NK-92 (cell line): ENCODE data around the gene EML4.
"Not testable (repeated sequence)": the region's sequence is repeated elsewhere in the genome, so short reads cannot be mapped to it uniquely, and the experiment has no call there.

Experiments
- DNase-seq: peaks from one replicate; lab custom pipeline; 2025; ENCODE audit not compliant: unreplicated experiment; lab: John Stamatoyannopoulos, UW

The EML4 gene

GRCh38 chr2:42342795-42343241 lies 173.7 kb downstream of the EML4 start:
- DNase-seq, result no peak

GRCh38 chr2:42345986-42346385 lies 176.8 kb downstream of the EML4 start:
- no peak for DNase-seq

GRCh38 chr2:42346856-42347255 lies 177.7 kb downstream of the EML4 start:
- DNase-seq, result not testable (repeated sequence)

GRCh38 chr2:42347518-42347917 lies 178.4 kb downstream of the EML4 start:
- not testable (repeated sequence) for DNase-seq

GRCh38 chr2:42348113-42348805 lies 179.1 kb downstream of the EML4 start:
- DNase-seq, result no peak

GRCh38 chr2:42350434-42351063 lies 181.4 kb downstream of the EML4 start:
- DNase-seq, result no peak

DNA sequence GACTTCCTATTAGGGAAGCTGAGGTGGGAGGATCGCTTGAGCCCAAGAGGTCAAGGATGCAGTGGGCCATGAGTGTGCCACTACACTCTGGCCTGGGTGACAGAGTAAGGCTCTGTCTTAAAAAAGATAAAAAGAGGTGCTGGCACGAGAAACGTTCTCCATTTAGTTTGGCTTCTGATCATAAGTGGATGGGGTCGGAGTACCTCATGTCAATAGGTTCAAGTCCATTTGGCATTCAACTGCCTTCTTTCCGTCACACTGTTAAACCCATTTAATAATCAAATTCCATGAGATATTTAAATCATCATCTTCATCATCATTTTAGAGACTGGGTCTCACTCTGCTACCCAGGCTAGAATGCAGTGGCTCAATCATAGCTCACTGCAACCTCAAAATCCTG lies 182.7 kb downstream of the EML4 start:
- no peak for DNase-seq

- DNase-seq, result no peak
Observed at GRCh38 chr2:42353792-42354429, 184.8 kb downstream of the EML4 start.

DNA sequence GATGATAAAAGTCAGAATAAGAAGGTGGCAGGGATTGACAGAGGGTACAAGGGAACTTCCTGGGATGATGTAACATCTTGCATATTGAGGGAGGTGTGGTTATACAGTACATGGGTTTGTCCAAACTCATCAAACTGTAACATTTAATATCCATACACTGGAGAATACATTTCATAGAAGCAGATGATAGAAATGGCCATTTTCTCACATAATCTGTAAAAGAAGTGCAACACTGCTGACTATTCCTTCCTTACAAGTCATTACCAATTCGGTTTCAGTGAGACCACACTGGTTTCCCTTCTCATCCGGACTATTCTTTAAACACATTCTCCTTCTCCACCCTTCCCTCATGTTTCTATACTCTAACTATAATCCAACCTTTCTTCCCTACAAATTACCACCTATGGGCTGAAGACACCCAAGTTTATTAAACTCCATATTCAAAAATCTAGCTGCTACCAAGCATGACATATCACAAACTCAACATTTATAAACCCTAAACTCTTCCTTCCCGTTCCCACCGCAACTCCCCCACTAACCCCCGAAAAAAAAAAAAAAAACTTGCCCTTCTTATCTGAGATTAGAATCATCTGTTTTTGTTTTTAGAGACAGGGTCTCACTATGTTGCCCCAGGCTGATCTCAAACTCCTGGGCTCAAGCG lies 190.3 kb downstream of the EML4 start:
- no peak for DNase-seq

DNA sequence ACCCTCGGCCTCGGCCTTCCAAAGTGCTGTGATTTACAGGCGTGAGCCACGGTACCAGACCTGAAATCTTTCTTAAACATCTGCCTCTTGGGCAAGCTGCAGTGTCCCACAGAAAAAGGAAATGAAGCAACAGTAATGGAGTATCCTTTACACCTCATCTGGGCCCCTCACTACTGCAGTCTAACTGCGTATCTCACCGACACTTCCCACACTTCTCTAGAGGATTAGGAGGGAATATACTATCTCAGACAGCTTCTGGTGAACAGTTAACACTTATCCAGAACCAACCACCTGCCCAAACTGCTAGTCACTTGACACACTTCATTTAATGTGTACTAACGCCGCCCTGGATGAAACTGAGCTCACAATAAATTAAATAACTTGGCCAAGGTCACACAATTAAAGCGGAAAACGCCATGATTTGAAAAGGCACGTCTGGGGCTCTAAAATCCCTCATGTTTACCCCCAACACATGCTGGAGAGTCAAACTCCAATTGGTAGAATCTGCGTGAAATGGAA lies 190.9 kb downstream of the EML4 start:
- DNase-seq, result no peak

- DNase-seq, result no peak
Observed at GRCh38 chr2:42360493-42360889, 191.3 kb downstream of the EML4 start.

DNA sequence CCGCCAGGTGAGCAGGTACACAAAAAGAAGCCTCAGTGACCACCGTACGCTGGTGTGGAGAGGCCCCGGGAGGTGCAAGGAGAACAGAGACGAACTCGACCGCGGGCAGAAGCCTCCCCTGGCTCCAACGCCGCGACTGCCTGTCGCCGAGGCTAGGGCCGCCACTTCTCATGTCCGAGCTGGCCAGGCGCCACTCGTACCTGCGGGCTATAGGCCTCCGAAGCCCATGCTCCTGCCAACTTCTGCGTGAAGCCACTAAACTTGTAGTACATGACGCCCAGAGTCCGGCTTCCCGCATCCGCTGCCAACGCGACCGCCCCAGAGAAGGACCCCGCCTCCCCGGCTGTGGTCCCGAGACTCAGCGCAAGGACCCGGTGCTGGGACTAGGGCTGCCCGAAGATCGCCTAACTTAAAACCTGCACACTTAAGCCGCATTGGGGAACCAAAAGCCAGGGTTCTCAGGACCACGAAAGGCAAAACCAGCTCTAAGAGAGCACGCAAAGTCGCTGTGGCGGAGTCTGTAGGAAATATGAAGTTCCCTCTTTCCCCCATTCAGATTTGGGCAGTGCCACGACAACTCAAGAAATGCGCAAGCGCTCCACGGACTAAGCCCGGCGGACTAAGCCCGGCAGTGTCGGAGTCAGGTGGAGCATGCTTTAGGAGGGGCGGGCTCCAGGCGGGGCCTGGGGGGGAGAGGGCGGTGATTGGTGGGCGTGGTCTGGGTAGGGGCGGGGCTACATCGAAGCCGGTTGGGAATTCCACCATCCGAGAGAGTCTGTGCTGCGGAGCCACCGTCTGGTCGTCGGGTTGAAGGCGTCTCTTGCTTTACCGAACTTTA lies 192.0 kb downstream of the EML4 start, which contains the start of gene COX7A2L:
TSS of gene COX7A2L (minus strand) at position 328 of the 838 bp plus-strand sequence. CDS start at position 272, 56 bp downstream.
- peak; percentile 72 for DNase-seq

GRCh38 chr2:42361728-42362283 lies 192.7 kb downstream of the EML4 start:
- DNase-seq, result no peak

- no peak for DNase-seq
Observed at GRCh38 chr2:42363413-42363812, 194.3 kb downstream of the EML4 start.

GRCh38 chr2:42364658-42365057 lies 195.5 kb downstream of the EML4 start:
- no peak for DNase-seq

DNA sequence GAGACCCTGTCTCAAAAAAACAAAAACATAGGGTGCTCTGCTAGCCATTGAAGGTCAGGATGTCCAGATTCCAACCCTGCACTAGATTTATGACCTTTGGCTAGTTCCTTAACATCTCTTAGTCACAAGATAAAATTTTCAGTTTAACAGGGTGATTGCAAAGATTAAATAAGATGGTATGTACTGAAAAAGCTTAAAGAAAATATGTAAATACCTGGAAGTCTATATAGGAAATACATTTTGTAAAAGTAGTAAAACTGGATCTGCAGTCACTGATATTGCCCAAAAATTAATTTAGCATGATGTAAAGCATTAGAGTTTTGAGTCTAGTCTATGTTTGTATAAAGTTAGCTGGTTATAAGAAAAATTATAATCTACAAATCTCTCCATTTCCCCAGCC lies 197.3 kb downstream of the EML4 start:
- no peak for DNase-seq

DNA sequence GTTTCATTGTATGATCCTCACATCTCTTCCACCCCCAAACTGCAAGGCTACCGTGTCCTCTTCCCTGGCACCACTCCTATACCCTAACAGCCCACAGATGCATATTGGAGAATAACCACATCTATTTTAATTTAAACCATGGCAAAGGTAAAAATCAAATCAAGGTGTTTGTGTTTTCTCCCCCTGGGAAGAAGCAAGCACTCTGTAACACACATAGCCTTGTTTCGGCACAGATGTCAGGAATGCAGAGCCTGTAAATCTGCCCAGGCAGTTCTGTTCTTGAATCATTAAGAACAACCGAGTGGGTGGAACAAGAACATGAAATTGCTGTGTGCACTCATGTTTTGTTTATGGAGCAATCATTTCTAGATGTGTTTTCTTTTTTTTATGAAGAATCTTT lies 198.7 kb downstream of the EML4 start:
- DNase-seq, result no peak

DNA sequence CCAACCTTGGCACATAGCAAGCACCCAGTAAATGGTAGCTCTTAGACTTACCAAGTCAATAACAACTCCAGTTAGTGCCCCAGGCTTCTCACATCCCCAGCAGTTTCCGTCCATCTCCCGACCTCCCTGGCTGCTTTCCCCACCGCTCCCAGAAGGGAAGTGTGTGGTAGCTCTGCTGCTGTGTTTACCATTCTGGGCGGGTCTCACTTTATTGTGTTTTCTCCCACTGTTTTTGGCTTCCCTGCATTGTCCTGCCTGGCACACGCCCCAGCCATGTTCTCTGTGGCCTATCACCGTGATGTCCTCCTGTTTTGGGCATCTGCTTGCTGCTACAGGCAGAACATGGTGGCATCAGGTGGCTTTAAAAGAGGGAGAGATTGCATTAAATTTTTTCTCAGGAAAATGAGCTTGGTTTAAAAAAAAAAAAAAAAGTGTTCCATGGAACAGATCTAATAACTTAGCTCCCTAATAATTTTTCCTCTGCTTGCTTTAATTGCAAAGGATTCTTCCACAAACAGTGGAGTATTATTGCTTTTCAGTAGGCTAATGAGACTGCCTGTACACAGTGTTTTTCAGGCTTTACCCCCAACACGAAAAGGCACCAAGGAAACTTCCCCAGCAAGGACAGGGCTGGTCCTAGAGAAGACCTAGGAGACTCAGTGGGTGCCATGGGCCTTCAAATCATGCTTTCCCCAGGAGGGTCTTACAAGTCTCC lies 199.8 kb downstream of the EML4 start:
- no peak for DNase-seq

DNA sequence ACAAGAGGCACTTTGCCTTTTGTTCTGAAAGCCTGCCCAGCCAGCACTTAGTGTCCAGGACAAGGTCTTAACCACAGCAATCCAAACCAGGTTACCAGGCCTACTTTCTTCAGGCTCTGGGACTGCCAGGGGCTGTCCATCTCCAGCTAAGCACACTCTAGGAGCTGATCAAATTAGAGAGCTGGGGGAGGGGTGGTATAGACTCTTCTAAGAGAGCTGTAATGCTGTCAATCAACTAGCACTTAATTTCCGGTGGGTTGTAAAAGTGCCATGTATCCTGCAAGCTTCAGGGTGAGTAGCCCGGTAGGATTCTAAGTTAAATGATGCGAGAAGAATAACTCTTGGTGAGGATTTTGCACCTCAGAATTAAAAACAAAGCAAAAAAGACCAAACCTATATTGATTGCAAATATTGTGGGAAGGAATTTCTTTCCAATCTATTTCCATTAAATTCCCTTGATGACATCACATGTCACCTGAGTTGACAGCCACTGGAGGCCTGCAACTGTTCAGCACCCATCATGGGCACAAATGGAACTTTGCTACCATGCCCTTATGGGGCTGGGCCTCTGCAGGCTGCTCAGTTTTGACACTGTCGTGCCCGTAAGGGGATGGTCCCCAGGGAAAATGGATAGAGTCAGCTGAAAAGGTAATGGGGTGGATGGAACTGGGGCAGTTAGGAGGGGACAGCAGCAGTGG lies 200.5 kb downstream of the EML4 start:
- DNase-seq, result no peak
